Activated T-cell treated with anti-CD3 and anti-CD28 coated beads for 1 hour (primary cell): ENCODE data around the gene DAZ2.
"Not testable (repeated sequence)": the region's sequence is repeated elsewhere in the genome, so short reads cannot be mapped to it uniquely, and the experiment has no call there.

Experiments used
- DNase-seq: peaks from one replicate; pipeline ENCODE4 v3.0.0-alpha.2; 2020; ENCODE audit warnings: low read depth

DAZ2 gene

GRCh38 chrY:23219233-23219632 lies at the start of gene DAZ2:
Gene DAZ2, plus strand, starts transcription at chrY:23219533. Its CDS starts 208 bp downstream, at chrY:23219741.
- DNase-seq: not testable (repeated sequence)

- not testable (repeated sequence) for DNase-seq
Measured at GRCh38 chrY:23198908-23199307, 20.4 kb upstream of the DAZ2 start, which contains the start of gene DAZ1. Gene DAZ1, minus strand, starts transcription at chrY:23199008. Its CDS starts 208 bp downstream, at chrY:23198800.

GRCh38 chrY:23207455-23207854 lies 11.9 kb upstream of the DAZ2 start:
- not testable (repeated sequence) for DNase-seq

GRCh38 chrY:23209802-23210495 lies 9.4 kb upstream of the DAZ2 start:
- DNase-seq: not testable (repeated sequence)

- DNase-seq: not testable (repeated sequence)
Measured at GRCh38 chrY:23210681-23211080, 8.7 kb upstream of the DAZ2 start.
